GM18873 (cell line): ENCODE results near the gene OXA1L.

Experiments used
- ATAC-seq: cut with Tn5 transposase; IDR thresholded peaks from one replicate; pipeline ENCODE4 v1.9.1; 2021; ENCODE audit warnings: mild to moderate bottlenecking, moderate library complexity, moderate number of reproducible peaks; ENCODE audit not compliant: unreplicated experiment, low FRiP score

Gene OXA1L

GRCh38 chr14:22822016-22822570 is 55.6 kb downstream of the OXA1L start:
- ATAC-seq, result no peak
